GM23338 (cell line): ENCODE results near the gene SMURF1. TPM values are rescaled to one million over a fixed set of nuclear protein-coding genes. Genes with fewer than 3 reads are reported as not detected.

Source experiments
- ATAC-seq: fragments of 200-7000 bp; cut with Tn5 transposase; 3 replicates; pipeline ENCODE4 v1.9.1; 2020
- DNase-seq: peaks from one replicate; pipeline ENCODE4 v3.0.0-alpha.2; 2015; ENCODE audit warnings: low spot score
- H2AFZ ChIP-seq: fragments of 200-600 bp; sonication (generic); 2 replicates; pipeline ENCODE4 v1.8.0; 2016; ENCODE audit warnings: antibody characterized with exemption, mild to moderate bottlenecking, moderate library complexity
- H3F3A ChIP-seq: fragments of 200-600 bp; sonication (generic); replicated peaks from 2 replicates; pipeline ENCODE4 v1.8.0; 2017; ENCODE audit warnings: antibody characterized with exemption, mixed run types, low read depth
- H3K27ac ChIP-seq: fragments of 200-600 bp; sonication (generic); 2 replicates; pipeline ENCODE4 v1.6.1; 2016; ENCODE audit warnings: low read depth
- H3K27me3 ChIP-seq: fragments of 200-600 bp; sonication (generic); 2 replicates; pipeline ENCODE4 v1.8.0; 2016; ENCODE audit warnings: mild to moderate bottlenecking, mixed run types, moderate library complexity; ENCODE audit not compliant: insufficient read depth
- H3K36me3 ChIP-seq: fragments of 200-600 bp; sonication (generic); 2 replicates; pipeline ENCODE4 v1.8.0; 2016; ENCODE audit warnings: mild to moderate bottlenecking; ENCODE audit not compliant: insufficient read depth
- H3K4me1 ChIP-seq: fragments of 200-600 bp; sonication (generic); 2 replicates; pipeline ENCODE4 v1.8.0; 2016; ENCODE audit warnings: mild to moderate bottlenecking, moderate library complexity; ENCODE audit not compliant: insufficient read depth
- H3K4me2 ChIP-seq: fragments of 200-600 bp; sonication (generic); 2 replicates; pipeline ENCODE4 v1.7.1; 2017; ENCODE audit warnings: mixed run types
- H3K4me3 ChIP-seq: fragments of 200-600 bp; sonication (generic); 2 replicates; pipeline ENCODE4 v1.6.1; 2016; ENCODE audit warnings: mixed run types
- H3K79me2 ChIP-seq: fragments of 200-600 bp; sonication (generic); replicated peaks from 2 replicates; pipeline ENCODE4 v1.8.0; 2017; ENCODE audit warnings: mild to moderate bottlenecking; ENCODE audit not compliant: insufficient read depth
- H3K9me2 ChIP-seq: fragments of 200-600 bp; sonication (generic); 2 replicates; pipeline ENCODE4 v1.8.0; 2017; ENCODE audit not compliant: insufficient read depth
- H4K20me1 ChIP-seq: fragments of 200-600 bp; sonication (generic); replicated peaks from 2 replicates; pipeline ENCODE4 v1.8.0; 2017; ENCODE audit warnings: mild to moderate bottlenecking; ENCODE audit not compliant: insufficient read depth
- H3K27ac Mint-ChIP-seq: 2 replicates; pipeline ENCODE4 v1.8.0; 2020; ENCODE audit warnings: inconsistent platforms, mild to moderate bottlenecking, moderate library complexity, mixed read lengths
- H3K27me3 Mint-ChIP-seq: 3 replicates; pipeline ENCODE4 v1.8.0; 2022; ENCODE audit warnings: low read depth, mild to moderate bottlenecking, moderate library complexity, mixed read lengths, inconsistent platforms; ENCODE audit not compliant: insufficient read depth, poor library complexity
- H3K36me3 Mint-ChIP-seq: 3 replicates; pipeline ENCODE4 v1.8.0; 2021; ENCODE audit warnings: low read depth, mild to moderate bottlenecking, inconsistent platforms, moderate library complexity, mixed read lengths
- H3K4me1 Mint-ChIP-seq: 3 replicates; pipeline ENCODE4 v1.8.0; 2020; ENCODE audit warnings: mild to moderate bottlenecking, inconsistent platforms, mixed read lengths
- H3K4me3 Mint-ChIP-seq: 3 replicates; pipeline ENCODE4 v1.8.0; 2021; ENCODE audit warnings: moderate library complexity, mild to moderate bottlenecking, inconsistent platforms, mixed read lengths
- H3K9me3 Mint-ChIP-seq: 3 replicates; pipeline ENCODE4 v1.8.0; 2020; ENCODE audit warnings: moderate library complexity, mild to moderate bottlenecking, inconsistent platforms, mixed read lengths
- CREB1 ChIP-seq: fragments of 250-450 bp; sonication (Bioruptor Pico); IDR thresholded peaks from 2 replicates; pipeline ENCODE4 v1.5.0; 2020; ENCODE audit warnings: low read depth, mild to moderate bottlenecking, moderate library complexity
- EZH2 ChIP-seq: fragments of 200-600 bp; sonication (generic); IDR thresholded peaks from one replicate; pipeline ENCODE4 v1.8.0; 2017; ENCODE audit warnings: antibody characterized with exemption, mild to moderate bottlenecking, low read depth; ENCODE audit not compliant: unreplicated experiment
- JUNB ChIP-seq: IDR thresholded peaks from one replicate; pipeline ENCODE4 v1.6.1; 2016; ENCODE audit warnings: antibody characterized with exemption; ENCODE audit not compliant: unreplicated experiment
- NANOG ChIP-seq: IDR thresholded peaks from 2 replicates; pipeline ENCODE4 v1.6.1; 2016; ENCODE audit warnings: antibody characterized with exemption, borderline replicate concordance
- POLR2AphosphoS5 ChIP-seq: IDR thresholded peaks from 2 replicates; pipeline ENCODE4 v1.6.1; 2016; ENCODE audit warnings: antibody characterized with exemption, low read depth
- STAT1 ChIP-seq: IDR thresholded peaks from one replicate; pipeline ENCODE4 v1.6.1; 2016; ENCODE audit warnings: antibody characterized with exemption; ENCODE audit not compliant: unreplicated experiment
- ZNF114 ChIP-seq: fragments of 250-450 bp; sonication (Bioruptor Pico); IDR thresholded peaks from 2 replicates; pipeline ENCODE4 v1.5.0; 2020; ENCODE audit warnings: mild to moderate bottlenecking, moderate library complexity
- ZNF331 ChIP-seq: fragments of 250-450 bp; sonication (Bioruptor Pico); IDR thresholded peaks from 2 replicates; pipeline ENCODE4 v1.5.0; 2020; ENCODE audit warnings: low read depth, mild to moderate bottlenecking, moderate library complexity
- polyA plus RNA-seq: library from polyadenylated mRNA; unstranded; fragments of >200 nt; fragmentation: Nextera tagmentation; extraction: Ambion mirVana; gene quantifications from 2 replicates; pipeline ENCODE4 v1.2.1, GENCODE V29; 2016
- total RNA-seq: library from RNA; depleted of rRNA; stranded (reverse); fragments of >200 nt; shearing (Covaris generic); gene quantifications from 2 replicates; pipeline ENCODE4 v1.2.3, GENCODE V29; 2014
- TF ChIP-seq, protein P1 (sequence below): IDR thresholded peaks from 2 replicates; pipeline ENCODE4 v1.6.1; 2016; ENCODE audit warnings: antibody characterized with exemption
- TF ChIP-seq, protein P2 (sequence below): fragments of 250-450 bp; sonication (Bioruptor Pico); IDR thresholded peaks from 2 replicates; pipeline ENCODE4 v1.5.0; 2020; ENCODE audit warnings: mild to moderate bottlenecking, moderate library complexity
- TF ChIP-seq, protein P3 (sequence below), 2 experiments: fragments of 200-600 bp in 1 of 2; sonication (generic) in 1 of 2; conservative IDR thresholded peaks; 2 replicates each; pipeline versions ENCODE4 v1.5.1 to v1.6.1; 2016 to 2017; ENCODE audit warnings: antibody characterized with exemption in 2 of 2, low read depth in 2 of 2, mild to moderate bottlenecking in 2 of 2, moderate library complexity in 1 of 2
- TF ChIP-seq, protein P4 (sequence below): IDR thresholded peaks from one replicate; pipeline ENCODE4 v1.6.1; 2018; ENCODE audit warnings: antibody characterized with exemption; ENCODE audit not compliant: unreplicated experiment

SMURF1 gene
- total and polyA plus RNA-seq, 2 experiments from 2014 or later = 5.8 to 23.9 TPM

DNA sequence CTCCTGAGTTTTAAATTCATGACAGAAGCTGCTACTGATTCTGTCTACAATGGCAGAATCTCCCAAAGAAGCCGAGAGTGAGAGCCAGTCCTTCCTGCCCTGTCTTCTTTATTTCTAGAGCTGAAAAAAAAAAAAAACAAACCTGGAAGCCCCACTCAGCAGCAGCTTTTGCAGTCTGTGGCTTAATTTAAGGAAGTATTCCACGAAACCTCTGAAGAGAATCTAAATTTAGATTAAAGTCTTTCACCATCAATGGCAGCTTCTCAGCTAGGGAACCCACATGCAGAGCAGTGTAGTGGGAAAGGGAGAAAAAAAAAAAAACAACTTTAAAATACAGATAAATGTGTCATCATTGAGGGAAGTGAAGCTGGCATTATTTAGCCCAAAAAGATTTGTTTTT lies 23.4 kb downstream of the SMURF1 start:
- Histone ChIP-seq H3K4me3 (no peak overlapping the region), H2AFZ (no peak overlapping the region), H3K79me2 (peaks cover 100% of the 10 kb centered on the region), H3K36me3 (no peaks in the 10 kb centered on the region), H3K4me2 (no peak overlapping the region), H3K9me2 (no peaks in the 10 kb centered on the region; the same call in 1 of the 2 replicates), H3K27me3 (no peaks in the 10 kb centered on the region), H3F3A (no peaks in the 10 kb centered on the region), H3K4me1 (no peaks in the 10 kb centered on the region), H4K20me1 (peaks cover 14% of the 10 kb centered on the region; the same call in 1 of the 2 replicates), H3K27ac (no peak overlapping the region)
- no peak overlapping the region for H3K27ac Mint-ChIP-seq
- H3K4me1 Mint-ChIP-seq = peaks cover 3% of the 10 kb centered on the region; the same call in 2 of the 3 replicates
- ATAC-seq = no peak
- peaks cover 6% of the 10 kb centered on the region; the same call in 1 of the 3 replicates for H3K9me3 Mint-ChIP-seq
- no peaks in the 10 kb centered on the region for H3K27me3 Mint-ChIP-seq
- peaks cover 23% of the 10 kb centered on the region for H3K36me3 Mint-ChIP-seq
- H3K4me3 Mint-ChIP-seq = no peak overlapping the region
- no peak for DNase-seq
- TF ChIP-seq NANOG (no peak), POLR2AphosphoS5 (no peak), ZNF331 (CRISPR knock-in tag) (no peak), STAT1 (no peak), JUNB (no peak), EZH2 (no peak), CREB1 (CRISPR knock-in tag) (no peak), ZNF114 (no peak)
- TF ChIP-seq, protein P1, sequence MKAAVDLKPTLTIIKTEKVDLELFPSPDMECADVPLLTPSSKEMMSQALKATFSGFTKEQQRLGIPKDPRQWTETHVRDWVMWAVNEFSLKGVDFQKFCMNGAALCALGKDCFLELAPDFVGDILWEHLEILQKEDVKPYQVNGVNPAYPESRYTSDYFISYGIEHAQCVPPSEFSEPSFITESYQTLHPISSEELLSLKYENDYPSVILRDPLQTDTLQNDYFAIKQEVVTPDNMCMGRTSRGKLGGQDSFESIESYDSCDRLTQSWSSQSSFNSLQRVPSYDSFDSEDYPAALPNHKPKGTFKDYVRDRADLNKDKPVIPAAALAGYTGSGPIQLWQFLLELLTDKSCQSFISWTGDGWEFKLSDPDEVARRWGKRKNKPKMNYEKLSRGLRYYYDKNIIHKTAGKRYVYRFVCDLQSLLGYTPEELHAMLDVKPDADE = no peak
- TF ChIP-seq, protein P2, sequence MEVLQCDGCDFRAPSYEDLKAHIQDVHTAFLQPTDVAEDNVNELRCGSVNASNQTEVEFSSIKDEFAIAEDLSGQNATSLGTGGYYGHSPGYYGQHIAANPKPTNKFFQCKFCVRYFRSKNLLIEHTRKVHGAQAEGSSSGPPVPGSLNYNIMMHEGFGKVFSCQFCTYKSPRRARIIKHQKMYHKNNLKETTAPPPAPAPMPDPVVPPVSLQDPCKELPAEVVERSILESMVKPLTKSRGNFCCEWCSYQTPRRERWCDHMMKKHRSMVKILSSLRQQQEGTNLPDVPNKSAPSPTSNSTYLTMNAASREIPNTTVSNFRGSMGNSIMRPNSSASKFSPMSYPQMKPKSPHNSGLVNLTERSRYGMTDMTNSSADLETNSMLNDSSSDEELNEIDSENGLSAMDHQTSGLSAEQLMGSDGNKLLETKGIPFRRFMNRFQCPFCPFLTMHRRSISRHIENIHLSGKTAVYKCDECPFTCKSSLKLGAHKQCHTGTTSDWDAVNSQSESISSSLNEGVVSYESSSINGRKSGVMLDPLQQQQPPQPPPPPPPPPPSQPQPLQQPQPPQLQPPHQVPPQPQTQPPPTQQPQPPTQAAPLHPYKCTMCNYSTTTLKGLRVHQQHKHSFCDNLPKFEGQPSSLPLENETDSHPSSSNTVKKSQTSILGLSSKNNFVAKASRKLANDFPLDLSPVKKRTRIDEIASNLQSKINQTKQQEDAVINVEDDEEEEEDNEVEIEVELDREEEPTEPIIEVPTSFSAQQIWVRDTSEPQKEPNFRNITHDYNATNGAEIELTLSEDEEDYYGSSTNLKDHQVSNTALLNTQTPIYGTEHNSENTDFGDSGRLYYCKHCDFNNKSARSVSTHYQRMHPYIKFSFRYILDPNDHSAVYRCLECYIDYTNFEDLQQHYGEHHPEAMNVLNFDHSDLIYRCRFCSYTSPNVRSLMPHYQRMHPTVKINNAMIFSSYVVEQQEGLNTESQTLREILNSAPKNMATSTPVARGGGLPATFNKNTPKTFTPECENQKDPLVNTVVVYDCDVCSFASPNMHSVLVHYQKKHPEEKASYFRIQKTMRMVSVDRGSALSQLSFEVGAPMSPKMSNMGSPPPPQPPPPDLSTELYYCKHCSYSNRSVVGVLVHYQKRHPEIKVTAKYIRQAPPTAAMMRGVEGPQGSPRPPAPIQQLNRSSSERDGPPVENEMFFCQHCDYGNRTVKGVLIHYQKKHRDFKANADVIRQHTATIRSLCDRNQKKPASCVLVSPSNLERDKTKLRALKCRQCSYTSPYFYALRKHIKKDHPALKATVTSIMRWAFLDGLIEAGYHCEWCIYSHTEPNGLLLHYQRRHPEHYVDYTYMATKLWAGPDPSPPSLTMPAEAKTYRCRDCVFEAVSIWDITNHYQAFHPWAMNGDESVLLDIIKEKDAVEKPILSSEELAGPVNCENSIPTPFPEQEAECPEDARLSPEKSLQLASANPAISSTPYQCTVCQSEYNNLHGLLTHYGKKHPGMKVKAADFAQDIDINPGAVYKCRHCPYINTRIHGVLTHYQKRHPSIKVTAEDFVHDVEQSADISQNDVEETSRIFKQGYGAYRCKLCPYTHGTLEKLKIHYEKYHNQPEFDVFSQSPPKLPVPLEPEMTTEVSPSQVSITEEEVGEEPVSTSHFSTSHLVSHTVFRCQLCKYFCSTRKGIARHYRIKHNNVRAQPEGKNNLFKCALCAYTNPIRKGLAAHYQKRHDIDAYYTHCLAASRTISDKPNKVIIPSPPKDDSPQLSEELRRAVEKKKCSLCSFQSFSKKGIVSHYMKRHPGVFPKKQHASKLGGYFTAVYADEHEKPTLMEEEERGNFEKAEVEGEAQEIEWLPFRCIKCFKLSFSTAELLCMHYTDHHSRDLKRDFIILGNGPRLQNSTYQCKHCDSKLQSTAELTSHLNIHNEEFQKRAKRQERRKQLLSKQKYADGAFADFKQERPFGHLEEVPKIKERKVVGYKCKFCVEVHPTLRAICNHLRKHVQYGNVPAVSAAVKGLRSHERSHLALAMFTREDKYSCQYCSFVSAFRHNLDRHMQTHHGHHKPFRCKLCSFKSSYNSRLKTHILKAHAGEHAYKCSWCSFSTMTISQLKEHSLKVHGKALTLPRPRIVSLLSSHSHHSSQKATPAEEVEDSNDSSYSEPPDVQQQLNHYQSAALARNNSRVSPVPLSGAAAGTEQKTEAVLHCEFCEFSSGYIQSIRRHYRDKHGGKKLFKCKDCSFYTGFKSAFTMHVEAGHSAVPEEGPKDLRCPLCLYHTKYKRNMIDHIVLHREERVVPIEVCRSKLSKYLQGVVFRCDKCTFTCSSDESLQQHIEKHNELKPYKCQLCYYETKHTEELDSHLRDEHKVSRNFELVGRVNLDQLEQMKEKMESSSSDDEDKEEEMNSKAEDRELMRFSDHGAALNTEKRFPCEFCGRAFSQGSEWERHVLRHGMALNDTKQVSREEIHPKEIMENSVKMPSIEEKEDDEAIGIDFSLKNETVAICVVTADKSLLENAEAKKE = no peak
- TF ChIP-seq, protein P3, sequence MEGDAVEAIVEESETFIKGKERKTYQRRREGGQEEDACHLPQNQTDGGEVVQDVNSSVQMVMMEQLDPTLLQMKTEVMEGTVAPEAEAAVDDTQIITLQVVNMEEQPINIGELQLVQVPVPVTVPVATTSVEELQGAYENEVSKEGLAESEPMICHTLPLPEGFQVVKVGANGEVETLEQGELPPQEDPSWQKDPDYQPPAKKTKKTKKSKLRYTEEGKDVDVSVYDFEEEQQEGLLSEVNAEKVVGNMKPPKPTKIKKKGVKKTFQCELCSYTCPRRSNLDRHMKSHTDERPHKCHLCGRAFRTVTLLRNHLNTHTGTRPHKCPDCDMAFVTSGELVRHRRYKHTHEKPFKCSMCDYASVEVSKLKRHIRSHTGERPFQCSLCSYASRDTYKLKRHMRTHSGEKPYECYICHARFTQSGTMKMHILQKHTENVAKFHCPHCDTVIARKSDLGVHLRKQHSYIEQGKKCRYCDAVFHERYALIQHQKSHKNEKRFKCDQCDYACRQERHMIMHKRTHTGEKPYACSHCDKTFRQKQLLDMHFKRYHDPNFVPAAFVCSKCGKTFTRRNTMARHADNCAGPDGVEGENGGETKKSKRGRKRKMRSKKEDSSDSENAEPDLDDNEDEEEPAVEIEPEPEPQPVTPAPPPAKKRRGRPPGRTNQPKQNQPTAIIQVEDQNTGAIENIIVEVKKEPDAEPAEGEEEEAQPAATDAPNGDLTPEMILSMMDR (conservative IDR thresholded peaks at IDR 0.05; ENCODE audit: low read depth in 2 of 2) = no peak
- TF ChIP-seq, protein P4, sequence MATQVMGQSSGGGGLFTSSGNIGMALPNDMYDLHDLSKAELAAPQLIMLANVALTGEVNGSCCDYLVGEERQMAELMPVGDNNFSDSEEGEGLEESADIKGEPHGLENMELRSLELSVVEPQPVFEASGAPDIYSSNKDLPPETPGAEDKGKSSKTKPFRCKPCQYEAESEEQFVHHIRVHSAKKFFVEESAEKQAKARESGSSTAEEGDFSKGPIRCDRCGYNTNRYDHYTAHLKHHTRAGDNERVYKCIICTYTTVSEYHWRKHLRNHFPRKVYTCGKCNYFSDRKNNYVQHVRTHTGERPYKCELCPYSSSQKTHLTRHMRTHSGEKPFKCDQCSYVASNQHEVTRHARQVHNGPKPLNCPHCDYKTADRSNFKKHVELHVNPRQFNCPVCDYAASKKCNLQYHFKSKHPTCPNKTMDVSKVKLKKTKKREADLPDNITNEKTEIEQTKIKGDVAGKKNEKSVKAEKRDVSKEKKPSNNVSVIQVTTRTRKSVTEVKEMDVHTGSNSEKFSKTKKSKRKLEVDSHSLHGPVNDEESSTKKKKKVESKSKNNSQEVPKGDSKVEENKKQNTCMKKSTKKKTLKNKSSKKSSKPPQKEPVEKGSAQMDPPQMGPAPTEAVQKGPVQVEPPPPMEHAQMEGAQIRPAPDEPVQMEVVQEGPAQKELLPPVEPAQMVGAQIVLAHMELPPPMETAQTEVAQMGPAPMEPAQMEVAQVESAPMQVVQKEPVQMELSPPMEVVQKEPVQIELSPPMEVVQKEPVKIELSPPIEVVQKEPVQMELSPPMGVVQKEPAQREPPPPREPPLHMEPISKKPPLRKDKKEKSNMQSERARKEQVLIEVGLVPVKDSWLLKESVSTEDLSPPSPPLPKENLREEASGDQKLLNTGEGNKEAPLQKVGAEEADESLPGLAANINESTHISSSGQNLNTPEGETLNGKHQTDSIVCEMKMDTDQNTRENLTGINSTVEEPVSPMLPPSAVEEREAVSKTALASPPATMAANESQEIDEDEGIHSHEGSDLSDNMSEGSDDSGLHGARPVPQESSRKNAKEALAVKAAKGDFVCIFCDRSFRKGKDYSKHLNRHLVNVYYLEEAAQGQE = no peak
